Fibroblast of lung (primary cell): ENCODE results near the gene FGGY.

ENCODE experiments used
- EZH2 ChIP-seq: IDR thresholded peaks from 2 replicates; pipeline ENCODE4 v1.5.1; 2012; ENCODE audit warnings: low read length, control low read depth, mild to moderate bottlenecking; ENCODE audit errors: missing control alignments
- TF ChIP-seq, protein P1 (sequence below), 2 donors: IDR thresholded peaks in 1 of 2; conservative IDR thresholded peaks in 1 of 2; 1 replicate in 1 of 2; 2 replicates in 1 of 2; pipeline ENCODE4 v1.5.1; 2011 to 2012; ENCODE audit warnings: low read length in 2 of 2, control low read depth in 1 of 2, inconsistent platforms in 1 of 2, low read depth in 1 of 2, mild to moderate bottlenecking in 1 of 2

DNA sequence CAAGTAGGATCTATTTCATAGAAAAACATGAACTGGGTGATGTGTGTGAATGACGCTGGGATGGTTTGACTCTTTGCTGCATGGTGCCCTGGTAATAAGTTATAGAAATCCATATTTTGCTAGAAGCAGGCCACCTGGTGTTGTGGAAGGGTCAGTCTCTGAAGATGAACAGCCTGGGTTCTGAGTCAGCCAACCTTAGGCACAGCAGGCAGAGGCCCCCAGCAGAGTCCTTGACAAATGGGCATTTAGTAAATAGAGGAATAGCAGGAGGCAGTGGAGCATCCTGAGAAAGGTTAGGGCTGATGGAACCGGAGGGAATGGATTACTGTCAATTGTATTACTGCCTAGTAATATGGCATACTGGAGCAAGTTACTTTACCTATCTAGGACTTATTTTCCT lies 20.9 kb downstream of the FGGY start:
- TF ChIP-seq, protein P1, sequence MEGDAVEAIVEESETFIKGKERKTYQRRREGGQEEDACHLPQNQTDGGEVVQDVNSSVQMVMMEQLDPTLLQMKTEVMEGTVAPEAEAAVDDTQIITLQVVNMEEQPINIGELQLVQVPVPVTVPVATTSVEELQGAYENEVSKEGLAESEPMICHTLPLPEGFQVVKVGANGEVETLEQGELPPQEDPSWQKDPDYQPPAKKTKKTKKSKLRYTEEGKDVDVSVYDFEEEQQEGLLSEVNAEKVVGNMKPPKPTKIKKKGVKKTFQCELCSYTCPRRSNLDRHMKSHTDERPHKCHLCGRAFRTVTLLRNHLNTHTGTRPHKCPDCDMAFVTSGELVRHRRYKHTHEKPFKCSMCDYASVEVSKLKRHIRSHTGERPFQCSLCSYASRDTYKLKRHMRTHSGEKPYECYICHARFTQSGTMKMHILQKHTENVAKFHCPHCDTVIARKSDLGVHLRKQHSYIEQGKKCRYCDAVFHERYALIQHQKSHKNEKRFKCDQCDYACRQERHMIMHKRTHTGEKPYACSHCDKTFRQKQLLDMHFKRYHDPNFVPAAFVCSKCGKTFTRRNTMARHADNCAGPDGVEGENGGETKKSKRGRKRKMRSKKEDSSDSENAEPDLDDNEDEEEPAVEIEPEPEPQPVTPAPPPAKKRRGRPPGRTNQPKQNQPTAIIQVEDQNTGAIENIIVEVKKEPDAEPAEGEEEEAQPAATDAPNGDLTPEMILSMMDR (conservative IDR thresholded peaks at IDR 0.05 in 1 of 2, IDR thresholded peaks at IDR 0.05 in 1 of 2; ENCODE audit: low read depth in 1 of 2, low read length in 2 of 2) = no peak
- TF ChIP-seq EZH2 = no peak
